SH-SY5Y (cell line): ENCODE results near the gene ACTR2.

Experiments
- GATA2 ChIP-seq: IDR thresholded peaks from 2 replicates; pipeline ENCODE4 v1.6.1; 2011; ENCODE audit warnings: mild to moderate bottlenecking, low read depth, low read length
- GATA3 ChIP-seq: IDR thresholded peaks from 2 replicates; pipeline ENCODE4 v1.6.1; 2011; ENCODE audit warnings: low read depth, mild to moderate bottlenecking, low read length, moderate library complexity

DNA sequence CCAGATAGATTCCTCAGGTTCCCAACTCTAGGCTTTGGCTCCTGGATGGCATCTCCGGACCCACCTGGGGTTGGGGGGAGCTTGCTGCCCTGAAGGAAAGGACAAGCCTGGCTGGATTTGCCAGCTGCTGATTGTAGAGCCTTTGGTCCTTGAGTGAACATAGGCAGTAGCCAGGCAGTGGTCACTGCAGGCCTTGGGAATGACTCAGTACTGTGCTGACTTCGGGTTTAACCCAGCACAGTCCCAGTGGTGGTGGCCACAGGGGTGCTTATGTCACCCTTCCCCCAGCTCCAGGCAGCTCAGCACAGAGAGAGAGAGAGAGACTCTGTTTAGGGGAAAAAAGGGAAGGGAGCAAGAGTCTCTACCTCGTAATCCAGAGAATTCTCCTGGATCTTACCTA lies 27.7 kb upstream of the ACTR2 start:
- TF ChIP-seq GATA2 (no peak), GATA3 (no peak)
